Heart left ventricle (tissue), 16 donors: ENCODE data around the gene MT1HL1. TPM values are rescaled to one million over a fixed set of nuclear protein-coding genes. Genes with fewer than 3 reads are reported as not detected.

Experiments
- ATAC-seq, 4 donors: fragments of 200-7000 bp; cut with Tn5 transposase; one replicate each; pipeline ENCODE4 v1.9.1; 2020 to 2022; ENCODE audit warnings: moderate library complexity in 4 of 4, mild to moderate bottlenecking in 3 of 4, moderate number of reproducible peaks in 1 of 4
- DNase-seq, 5 donors: peaks; one replicate each; pipeline ENCODE4 v3.0.0-alpha.2; 2020
- H3K27ac ChIP-seq, 12 donors: fragments of 200-600 bp; sonication (generic) in 4 of 12; one replicate each; pipeline versions ENCODE4 v1.5.0 to v1.8.0; 2016 to 2022; ENCODE audit warnings: mild to moderate bottlenecking in 2 of 12
- H3K27me3 ChIP-seq, 9 donors: fragments of 200-600 bp; sonication (generic) in 2 of 9; one replicate each; pipeline versions ENCODE4 v1.5.1 to v1.8.0; 2016 to 2022; ENCODE audit warnings: mild to moderate bottlenecking in 3 of 9
- H3K36me3 ChIP-seq, 9 donors: fragments of 200-600 bp; sonication (generic) in 2 of 9; one replicate each; pipeline versions ENCODE4 v1.5.0 to v1.8.0; 2018 to 2022; ENCODE audit warnings: mild to moderate bottlenecking in 2 of 9
- H3K4me1 ChIP-seq, 12 donors: fragments of 200-600 bp; sonication (generic) in 4 of 12; one replicate each; pipeline versions ENCODE4 v1.5.0 to v1.8.0; 2016 to 2022; ENCODE audit warnings: mild to moderate bottlenecking in 3 of 12
- H3K4me3 ChIP-seq, 12 donors: fragments of 200-600 bp; sonication (generic) in 4 of 12; one replicate each; pipeline versions ENCODE4 v1.5.0 to v1.8.0; 2017 to 2022; ENCODE audit warnings: mild to moderate bottlenecking in 9 of 12, moderate library complexity in 4 of 12
- H3K9me3 ChIP-seq, 12 donors: fragments of 200-600 bp; sonication (generic) in 4 of 12; one replicate each; pipeline versions ENCODE4 v1.5.0 to v1.8.0; 2016 to 2022; ENCODE audit warnings: mild to moderate bottlenecking in 1 of 12
- POLR2A ChIP-seq, 2 donors: fragments of 450-650 bp; IDR thresholded peaks; one replicate each; pipeline ENCODE4 v1.6.1; 2017; ENCODE audit warnings: antibody characterized with exemption in 2 of 2, mild to moderate bottlenecking in 2 of 2, moderate library complexity in 2 of 2
- WGBS, 4 donors: extraction: QIAGEN DNeasy Blood & Tissue Kit in 2 of 4; methylation state at CpG; one replicate each; pipeline versions ENCODE4 v1.1.5 to v1.1.7; 2013 to 2018; 5-methylcytosine and 5-hydroxymethylcytosine counted together
- intact Hi-C, 10 donors: fragments of 100-400 bp; cut with DNase I; formaldehyde crosslinking; loops; one replicate each; pipeline versions ENCODE4 v1.11.1 to v1.14.2; 2022
- polyA plus RNA-seq, 2 donors: library from polyadenylated mRNA; stranded (reverse); fragments of 200-250 nt; gene quantifications; one replicate each; pipeline ENCODE4 v1.2.3, GENCODE V29; 2013
- total RNA-seq, 9 donors: library from RNA; depleted of rRNA in 2 of 9; stranded (reverse); fragments of >200 nt in 2 of 9; fragmentation: NEBNext Ultra II Directional in 3 of 9; extraction: Animal tissue kit (Norgen Biotek cat#: 25700) in 3 of 9; gene quantifications; one replicate each; pipeline versions ENCODE4 v1.1.0 to v1.2.4, GENCODE V29; 2016 to 2023
- TF ChIP-seq, protein P1 (sequence below), 12 donors: fragments of 200-600 bp; sonication (generic) in 4 of 12; IDR thresholded peaks; one replicate each; pipeline versions ENCODE4 v1.5.0 to v1.8.0; 2018 to 2022; ENCODE audit warnings: antibody characterized with exemption in 12 of 12, mild to moderate bottlenecking in 5 of 12
- donor health status: ischemic (EF 13 %, LVEDD 7.1; RV severe dilation, severe dysfunction).
- donor health status: healthy with polysubstance abuse.
- donor health status: DM: no; HTN: yes; CAD: no.
- donor health status: DM: no; HTN: no; CAD: no.
- donor health status: ischemic (EF 25% LVEDD 6.9; RV normal size, moderate dysfunction).
- donor health status: ischemic (EF 25% LVEDD 5.7; RV mildly dilated, moderate dysfunction).
- donor health status: healthy.
- donor health status: DM: yes; HTN: yes; CAD: no.
- donor health status: ischemic (EF 35%, LVEDD 5.7; RV mildly dilated, moderate dysfunction).
- donor health status: nonischemic (EF 11% LVEDD 7.7; RV severe dilation, severe dysfunction).
- donor health status: DM: yes; HTN: yes; CAD: no.
- donor health status: PGD.
- donor health status: ischemic (EF 29% LVEDD 5.4; RV normal size, mild dysfunction).
- donor health status: nonischemic (EF 23%, LVEDD 6.1; RV moderate dilation, normal function).

The MT1HL1 gene
- total and polyA plus RNA-seq, 11 donors: not detected

DNA sequence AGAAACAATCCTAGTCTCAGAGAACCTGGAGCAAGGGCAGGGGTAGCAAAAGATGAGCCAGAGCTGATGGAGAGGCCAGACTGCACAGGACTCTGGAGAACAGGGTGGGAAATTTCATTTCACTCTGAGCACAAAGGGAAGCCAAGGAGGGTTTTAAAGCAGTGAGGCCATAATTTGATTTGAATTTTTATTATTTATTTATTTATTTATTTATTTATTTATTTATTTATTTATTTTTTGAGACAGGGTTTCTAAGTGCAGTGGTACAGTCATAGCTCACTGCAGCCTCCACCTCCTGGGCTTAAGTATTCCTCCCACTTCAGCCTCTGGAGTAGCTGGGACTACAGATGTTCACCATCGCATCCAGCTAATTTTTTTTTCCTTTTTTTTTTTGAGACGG lies 45.1 kb downstream of the MT1HL1 start:
- Histone ChIP-seq H3K27me3 (no peaks in the 10 kb centered on the region), H3K4me3 (no peak overlapping the region), H3K9me3 (peaks cover 0 to 7% (median 0%) of the 10 kb centered on the region in 12 donors), H3K4me1 (no peaks in the 10 kb centered on the region), H3K36me3 (no peaks in the 10 kb centered on the region), H3K27ac (no peak overlapping the region)
- no peak for TF ChIP-seq POLR2A (IDR thresholded peaks at IDR 0.05)
- TF ChIP-seq, protein P1, sequence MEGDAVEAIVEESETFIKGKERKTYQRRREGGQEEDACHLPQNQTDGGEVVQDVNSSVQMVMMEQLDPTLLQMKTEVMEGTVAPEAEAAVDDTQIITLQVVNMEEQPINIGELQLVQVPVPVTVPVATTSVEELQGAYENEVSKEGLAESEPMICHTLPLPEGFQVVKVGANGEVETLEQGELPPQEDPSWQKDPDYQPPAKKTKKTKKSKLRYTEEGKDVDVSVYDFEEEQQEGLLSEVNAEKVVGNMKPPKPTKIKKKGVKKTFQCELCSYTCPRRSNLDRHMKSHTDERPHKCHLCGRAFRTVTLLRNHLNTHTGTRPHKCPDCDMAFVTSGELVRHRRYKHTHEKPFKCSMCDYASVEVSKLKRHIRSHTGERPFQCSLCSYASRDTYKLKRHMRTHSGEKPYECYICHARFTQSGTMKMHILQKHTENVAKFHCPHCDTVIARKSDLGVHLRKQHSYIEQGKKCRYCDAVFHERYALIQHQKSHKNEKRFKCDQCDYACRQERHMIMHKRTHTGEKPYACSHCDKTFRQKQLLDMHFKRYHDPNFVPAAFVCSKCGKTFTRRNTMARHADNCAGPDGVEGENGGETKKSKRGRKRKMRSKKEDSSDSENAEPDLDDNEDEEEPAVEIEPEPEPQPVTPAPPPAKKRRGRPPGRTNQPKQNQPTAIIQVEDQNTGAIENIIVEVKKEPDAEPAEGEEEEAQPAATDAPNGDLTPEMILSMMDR (IDR thresholded peaks at IDR 0.05): no peak
- DNase-seq: no peak
- 94 to 99% (median 95%) methylated on average over 2 of the region's 2 CpGs for WGBS, 4 donors
- no peak for ATAC-seq
- intact Hi-C loops: no loop called here

DNA sequence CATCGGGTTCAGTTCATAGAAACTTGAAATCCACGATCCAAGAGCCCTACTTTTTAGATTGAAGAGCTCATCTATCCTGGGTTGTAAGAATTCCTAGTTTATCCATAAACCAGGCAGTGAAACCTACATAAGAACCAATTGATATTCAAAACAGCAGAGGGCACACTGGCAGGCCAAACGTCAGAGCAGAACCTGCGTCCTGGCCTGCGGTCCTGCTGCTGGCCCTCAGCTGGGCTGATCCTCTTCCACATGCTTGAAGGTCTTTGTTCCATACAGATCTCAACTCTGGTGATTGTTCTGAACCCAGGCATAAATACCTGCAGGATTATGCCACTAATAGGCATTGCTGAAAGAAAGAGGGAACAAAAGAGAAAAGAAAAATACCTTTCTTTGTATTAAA lies 47.0 kb downstream of the MT1HL1 start:
- peak in 3 of 4 donors; percentile 34 to 44 (median 44) for ATAC-seq
- no peaks in the 10 kb centered on the region for H3K36me3 ChIP-seq
- H3K27me3 ChIP-seq: no peaks in the 10 kb centered on the region
- H3K9me3 ChIP-seq: peaks cover 0 to 10% (median 0%) of the 10 kb centered on the region in 12 donors
- no peak overlapping the region for H3K4me3 ChIP-seq
- no peak for DNase-seq
- WGBS, 4 donors: 49 to 75% (median 67%) methylated on average over 5 of the region's 5 CpGs
- H3K27ac ChIP-seq: no peak overlapping the region
- peaks cover 0 to 13% (median 0%) of the 10 kb centered on the region in 12 donors for H3K4me1 ChIP-seq
- intact Hi-C loops: no loop called here
- TF ChIP-seq, protein P1 (IDR thresholded peaks at IDR 0.05): peak in 1 of 12 donors; percentile 10
- TF ChIP-seq POLR2A (IDR thresholded peaks at IDR 0.05): no peak

Other genes with a start within 250 kb of the MT1HL1 start
- gene MTR, start 209.1 kb downstream of the MT1HL1 start, total RNA-seq: 10 to 100 TPM; 30.8 to 84.2 (median 51.4) TPM
- 10 to 100 TPM; 11.8 to 12.8 TPM for gene MTR, start 209.1 kb downstream of the MT1HL1 start, polyA plus RNA-seq
- 1,000 to 10,000 TPM in 1 of 9 donors, 100 to 1,000 TPM in 8; 408 to 1,319 (median 822) TPM for gene RYR2, start 37.7 kb upstream of the MT1HL1 start, total RNA-seq
- gene RYR2, start 37.7 kb upstream of the MT1HL1 start, polyA plus RNA-seq: 100 to 1,000 TPM in 1 of 2 donors, 10 to 100 TPM in 1; 77.7 to 144 TPM